ENCODE measurements around the gene IL23R. TPM values are rescaled to one million over a fixed set of nuclear protein-coding genes. Genes with fewer than 3 reads are reported as not detected.
"Not testable (repeated sequence)": the region's sequence is repeated elsewhere in the genome, so short reads cannot be mapped to it uniquely, and the experiment has no call there.

Gene IL23R
- total RNA-seq, 2 donors from 2014 or later, result not detected

DNA sequence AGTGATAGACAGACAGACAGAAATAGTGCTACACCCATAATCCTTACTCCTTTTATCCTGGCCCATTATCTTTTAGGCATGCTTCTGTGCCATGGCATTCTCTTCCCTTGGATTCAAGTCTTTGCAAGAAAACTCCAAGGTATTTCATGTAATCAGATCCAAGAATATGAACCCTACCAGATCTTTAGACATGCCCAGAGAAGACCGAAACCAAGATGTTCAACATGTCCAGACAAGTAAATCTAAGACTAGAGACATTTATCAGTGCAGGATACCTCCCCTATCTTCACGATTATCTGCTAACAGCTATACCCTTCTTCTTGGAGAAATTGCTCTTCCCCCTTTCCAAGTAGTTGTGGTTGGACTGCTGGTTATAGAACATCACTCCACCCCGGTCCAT is 19.7 kb upstream of the IL23R start:
- DNase-seq (ENCODE audit: low spot score), result no peak
- intact Hi-C loops (cut with DNase I), result loop anchor here (5.0 to 10.0 kb wide), 3 partner anchors 149 to 382 kb away; no protein-coding TSS in a partner anchor

DNA sequence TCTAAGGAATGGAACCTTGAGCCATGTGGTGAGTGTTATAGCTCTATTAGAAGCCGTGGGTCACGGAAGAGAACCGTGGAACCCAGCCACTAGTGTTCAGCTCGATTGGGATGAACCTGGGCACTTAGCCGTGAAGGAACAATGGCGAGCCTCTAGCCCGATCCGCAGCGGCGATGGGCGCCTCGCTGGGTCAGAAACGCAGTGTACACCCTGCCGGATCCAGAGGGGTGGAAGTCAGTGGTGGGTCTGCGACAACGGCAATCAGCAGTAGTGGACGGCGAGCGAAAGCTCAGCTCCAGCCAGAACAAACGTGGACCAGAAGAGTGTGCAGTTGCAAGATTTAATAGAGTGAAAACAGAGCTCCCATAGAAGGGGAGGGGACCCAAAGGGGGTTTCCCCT is 18.3 kb upstream of the IL23R start:
- DNase-seq (ENCODE audit: low spot score), result not testable (repeated sequence)

DNA sequence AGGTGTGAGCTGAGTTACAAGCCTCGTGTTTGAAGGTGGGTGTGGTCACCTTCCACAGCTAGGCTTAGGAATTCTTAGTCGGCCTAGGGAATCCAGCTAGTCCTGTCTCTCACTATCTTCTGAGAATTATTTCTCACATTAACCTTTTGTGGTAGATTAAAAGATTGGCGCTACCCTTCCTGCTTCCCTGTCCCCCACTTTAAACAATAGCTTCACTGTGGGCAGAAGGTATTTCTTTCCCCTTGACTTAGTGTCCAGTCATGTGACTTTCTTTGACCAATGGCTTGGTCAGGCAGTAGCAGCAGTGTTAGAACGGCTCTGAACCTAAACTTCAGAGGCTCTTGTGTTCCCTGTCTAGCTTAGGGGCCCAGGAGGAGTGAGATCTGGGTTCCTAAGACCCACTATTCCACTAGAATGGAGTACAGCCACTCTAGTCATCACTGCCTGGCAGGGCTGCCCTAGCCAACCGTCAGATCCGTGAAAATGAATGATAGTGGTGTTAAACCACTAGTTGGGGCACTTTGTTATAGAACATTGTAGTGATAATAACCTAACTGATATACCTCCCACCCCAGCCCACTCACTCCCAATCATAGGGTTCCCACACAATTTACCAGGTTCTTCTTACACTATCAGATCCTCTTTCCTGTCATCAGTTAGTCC is 17.6 kb upstream of the IL23R start:
- DNase-seq (ENCODE audit: low spot score), result no peak

More for the DNA sequence above, 18.3 kb upstream of the IL23R start:
- intact Hi-C loops (cut with DNase I), result loop anchor here (5.0 to 10.0 kb wide), 3 partner anchors 151 to 383 kb away; no protein-coding TSS in a partner anchor

DNA sequence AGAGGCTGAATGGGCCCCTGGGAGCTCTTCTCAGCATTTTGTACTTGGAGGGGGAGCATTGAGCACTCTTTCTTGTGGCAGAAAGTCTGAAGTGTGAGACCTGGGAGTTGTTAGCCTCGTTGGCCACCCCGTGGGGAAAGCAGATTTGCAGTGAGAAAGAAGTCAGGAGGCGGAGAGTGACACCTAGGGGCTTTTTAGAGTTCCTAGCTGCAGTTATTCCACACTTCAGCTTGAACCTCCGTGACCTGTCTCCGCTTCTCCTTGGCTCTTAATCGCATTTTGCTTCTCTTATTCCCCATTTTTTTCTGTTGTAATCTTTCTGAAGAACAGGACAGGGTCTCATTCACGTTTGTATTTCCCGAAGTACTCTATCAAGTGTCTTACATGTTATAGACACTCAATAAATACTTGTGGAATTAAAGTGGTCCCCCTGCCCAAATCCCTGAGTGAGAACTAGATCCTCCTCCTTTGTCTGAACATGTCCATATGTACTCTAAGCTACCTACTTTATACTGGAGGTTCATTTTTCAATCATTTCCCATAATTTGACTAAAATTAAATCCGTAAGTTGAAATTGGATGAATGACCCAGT is 17.0 kb upstream of the IL23R start:
- intact Hi-C loops (cut with DNase I), result loop anchor here (5.0 to 10.0 kb wide), 3 partner anchors 152 to 384 kb away; no protein-coding TSS in a partner anchor
- no peak for DNase-seq (ENCODE audit: low spot score)

More for the DNA sequence above, 17.6 kb upstream of the IL23R start:
- intact Hi-C loops (cut with DNase I), result loop anchor here (5.0 to 10.0 kb wide), 3 partner anchors 151 to 384 kb away; no protein-coding TSS in a partner anchor

DNA sequence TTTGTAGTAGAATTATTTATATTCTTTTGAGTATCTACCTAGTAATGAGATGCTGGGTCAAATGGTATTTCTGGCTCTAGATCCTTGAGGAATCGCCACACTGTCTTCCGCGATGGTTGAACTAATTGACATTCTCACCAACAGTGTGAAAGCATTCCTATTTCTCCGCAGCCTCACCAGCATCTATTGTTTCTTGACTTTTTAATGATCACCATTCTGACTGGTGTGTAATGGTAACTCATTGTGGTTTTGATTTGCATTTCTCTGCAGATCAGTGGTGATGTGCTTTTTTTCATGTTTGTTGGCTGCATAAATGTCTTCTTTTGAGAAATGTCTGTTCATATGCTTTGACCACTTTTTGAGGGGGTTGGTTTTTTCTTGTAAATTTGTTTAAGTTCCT is 15.3 kb upstream of the IL23R start:
- intact Hi-C loops (cut with DNase I), result loop anchor here in 1 of 2 donors (10.0 kb wide), 1 partner anchor 386 kb away; no protein-coding TSS in a partner anchor
- DNase-seq (ENCODE audit: low spot score), result no peak

DNA sequence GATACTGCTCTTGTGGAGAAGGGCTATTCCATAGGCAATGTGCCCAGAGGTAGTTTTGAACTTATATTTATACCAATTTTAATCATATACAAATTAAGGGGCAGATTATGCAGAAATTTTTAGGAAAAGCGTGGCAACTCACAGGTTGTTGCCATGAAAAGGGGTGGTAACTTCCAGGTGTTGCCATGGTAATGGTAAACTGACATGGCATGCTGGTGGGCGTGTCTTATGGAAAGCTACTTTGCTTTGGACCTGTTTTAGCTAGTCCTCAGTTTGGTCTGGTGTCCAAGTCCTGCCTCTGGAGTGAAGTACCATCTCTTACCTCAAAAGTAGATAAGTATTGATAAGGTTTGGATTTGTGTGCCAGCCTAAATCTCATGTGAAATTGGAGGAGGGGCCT is 7.9 kb upstream of the IL23R start:
- DNase-seq (ENCODE audit: low spot score), result no peak
- intact Hi-C loops (cut with DNase I), result loop anchor here in 1 of 2 donors (10.0 kb wide), 1 partner anchor 394 kb away; no protein-coding TSS in a partner anchor

DNA sequence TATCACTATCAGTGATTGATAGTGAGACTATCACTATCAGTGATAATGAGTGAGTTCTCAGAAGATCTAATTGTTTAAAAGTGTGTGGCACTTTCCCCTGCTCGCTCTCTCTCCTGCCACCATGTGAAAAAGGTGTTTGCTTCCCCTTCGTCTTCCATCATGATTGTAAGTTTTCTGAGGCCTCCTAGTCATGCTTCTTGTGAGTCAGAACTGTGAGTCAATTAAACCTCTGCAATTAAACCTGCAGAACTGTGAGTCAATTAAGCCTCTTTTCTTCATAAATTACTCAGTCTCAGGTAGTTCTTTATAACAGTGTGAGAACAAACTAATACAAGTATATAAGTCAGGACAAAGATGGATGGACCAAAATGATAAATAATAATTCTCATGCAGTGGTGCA is 7.0 kb upstream of the IL23R start:
- intact Hi-C loops (cut with DNase I), result loop anchor here in 1 of 2 donors (10.0 kb wide), 1 partner anchor 394 kb away; no protein-coding TSS in a partner anchor
- no peak for DNase-seq (ENCODE audit: low spot score)

DNA sequence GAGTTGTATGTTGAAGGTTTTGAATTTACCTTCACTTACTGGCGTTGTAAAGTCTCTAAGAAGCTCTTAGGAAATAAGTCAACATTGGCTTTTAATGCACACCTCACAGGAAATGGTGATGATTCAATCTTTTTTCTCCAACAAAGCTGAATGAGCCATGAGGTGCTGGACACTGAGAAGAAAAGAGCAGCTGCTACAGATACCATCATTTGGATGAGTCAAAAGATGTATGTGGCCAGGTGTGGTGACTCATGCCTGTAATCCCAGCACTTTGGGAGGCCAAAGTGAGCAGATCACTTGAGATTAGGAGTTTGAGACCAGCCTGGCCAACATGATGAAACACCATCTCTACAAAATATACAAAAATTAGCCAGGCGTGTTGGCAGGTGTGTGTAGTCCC is 3.3 kb upstream of the IL23R start:
- DNase-seq (ENCODE audit: low spot score), result no peak
- intact Hi-C loops (cut with DNase I), result no loop called here

DNA sequence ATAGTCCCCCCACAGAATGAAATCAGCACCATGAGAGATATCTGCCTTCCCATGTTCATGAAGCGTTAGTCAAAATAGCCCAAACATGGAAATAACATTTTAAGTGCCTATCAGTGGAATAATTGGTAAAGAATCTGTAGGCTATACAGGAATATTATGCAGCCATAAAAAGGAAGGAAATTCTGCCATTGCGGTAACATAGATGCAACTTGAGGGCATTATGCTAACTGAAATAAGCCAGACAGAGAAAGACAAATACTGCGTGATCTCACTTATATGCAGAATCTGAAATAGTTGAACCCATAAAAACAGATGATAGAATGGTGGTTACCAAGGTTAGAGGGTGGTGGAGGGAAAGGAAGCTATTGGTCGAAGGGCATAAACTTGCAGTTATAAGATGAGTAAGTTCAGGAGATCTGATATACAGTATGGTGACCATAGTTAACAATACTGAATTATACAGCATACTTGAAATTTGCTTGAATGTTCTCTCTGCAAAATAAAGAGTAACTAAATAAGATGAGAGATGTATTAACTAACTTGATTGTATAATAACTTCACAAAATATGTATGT is 699 bp upstream of the IL23R start:
- no peak for DNase-seq (ENCODE audit: low spot score)
- intact Hi-C loops (cut with DNase I), result no loop called here

DNA sequence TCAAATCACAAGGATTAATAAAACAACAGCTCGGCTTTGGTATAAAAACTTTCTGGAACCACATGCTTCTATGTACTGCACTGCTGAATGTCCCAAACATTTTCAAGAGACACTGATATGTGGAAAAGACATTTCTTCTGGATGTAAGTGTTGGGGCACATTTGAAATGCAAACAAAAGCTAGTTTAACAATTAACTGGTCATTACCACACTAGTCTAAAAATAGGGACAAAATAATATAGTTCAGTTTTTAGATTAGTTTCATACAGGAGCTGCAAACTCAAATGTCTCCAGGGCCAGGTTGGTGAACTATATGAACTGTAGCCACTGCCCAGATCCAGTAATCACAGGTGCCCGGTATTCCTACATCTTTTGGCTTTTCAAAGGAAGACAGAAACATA is 3.2 kb downstream of the IL23R start:
- intact Hi-C loops (cut with DNase I), result no loop called here

DNA sequence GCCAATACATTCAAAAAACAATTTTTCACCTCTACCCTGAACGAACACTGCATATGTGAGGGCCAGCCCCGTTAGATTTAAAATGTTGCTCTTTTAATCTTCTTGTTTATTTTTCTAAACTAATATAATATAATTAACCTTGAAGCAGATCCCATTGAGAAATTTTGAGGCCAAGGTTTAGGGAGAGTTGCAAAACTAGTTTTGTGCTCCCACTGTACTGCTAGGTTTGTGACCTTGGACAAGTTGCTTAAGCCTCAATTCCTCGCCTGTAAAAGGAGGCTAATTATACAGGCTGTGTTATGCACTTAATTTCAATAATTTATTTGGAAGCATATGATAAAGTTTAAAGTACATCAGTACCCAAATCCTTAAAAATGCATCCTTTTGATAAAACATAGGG is 3.7 kb downstream of the IL23R start:
- intact Hi-C loops (cut with DNase I), result no loop called here
- DNase-seq (ENCODE audit: low spot score), result no peak

More for the DNA sequence above, 3.2 kb downstream of the IL23R start:
- no peak for DNase-seq (ENCODE audit: low spot score)

DNA sequence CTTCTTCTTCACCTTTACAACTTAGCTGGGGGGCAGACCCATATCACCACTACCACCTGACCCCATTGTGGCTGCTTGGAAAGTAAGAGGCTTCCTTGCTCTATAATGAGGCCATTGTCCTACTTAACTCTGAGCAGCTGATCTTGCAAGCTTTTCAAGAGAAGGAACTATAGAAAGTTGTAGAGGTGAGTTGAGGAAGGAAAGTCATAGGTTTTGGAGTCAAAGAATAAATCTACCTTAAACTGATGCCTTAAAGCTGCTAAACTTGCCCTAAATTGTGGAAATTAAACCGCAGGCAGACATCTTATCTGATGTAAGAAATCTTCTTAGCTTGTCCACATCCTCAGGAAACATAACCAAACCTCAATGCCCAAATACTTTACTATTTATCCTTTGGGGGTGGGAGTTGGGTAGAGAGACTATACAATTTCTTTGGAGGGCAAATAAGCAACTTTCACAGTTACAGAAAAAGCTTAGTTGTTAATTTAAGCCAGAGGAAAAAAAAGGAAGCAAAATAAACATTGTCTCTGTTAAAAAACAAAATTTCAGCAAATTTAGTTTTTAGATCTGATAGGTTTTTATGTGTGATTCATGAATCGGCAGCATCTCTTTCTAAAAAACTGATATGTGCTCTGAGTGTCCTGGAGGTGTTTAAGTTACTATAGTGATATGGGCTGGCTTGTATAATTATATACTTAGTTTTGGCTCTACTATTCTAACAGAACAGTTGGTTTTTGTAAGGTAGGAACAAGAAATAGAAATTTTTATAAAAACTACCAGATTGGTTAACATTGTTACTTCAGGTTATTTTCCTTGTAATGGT is 4.7 kb downstream of the IL23R start:
- intact Hi-C loops (cut with DNase I), result no loop called here
- DNase-seq (ENCODE audit: low spot score), result no peak

DNA sequence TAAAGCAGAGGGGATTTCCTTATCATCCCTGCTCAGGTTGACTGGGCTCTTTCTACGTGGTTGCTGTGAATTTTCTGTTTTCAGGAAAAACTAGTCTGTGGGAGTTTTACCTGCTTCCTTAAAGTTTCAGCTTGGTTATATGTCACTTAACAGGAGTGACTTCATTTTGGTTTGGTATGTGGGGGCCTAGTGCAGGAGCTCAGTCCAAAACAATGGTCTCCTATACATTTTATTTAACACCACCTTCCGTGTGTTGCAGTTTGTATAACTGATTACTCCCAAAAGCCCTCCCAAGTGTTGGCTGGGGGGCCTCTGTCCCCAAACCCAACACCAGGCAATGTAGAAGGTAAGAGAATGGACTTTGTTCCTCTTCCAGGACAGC is 5.3 kb downstream of the IL23R start:
- intact Hi-C loops (cut with DNase I), result no loop called here

DNA sequence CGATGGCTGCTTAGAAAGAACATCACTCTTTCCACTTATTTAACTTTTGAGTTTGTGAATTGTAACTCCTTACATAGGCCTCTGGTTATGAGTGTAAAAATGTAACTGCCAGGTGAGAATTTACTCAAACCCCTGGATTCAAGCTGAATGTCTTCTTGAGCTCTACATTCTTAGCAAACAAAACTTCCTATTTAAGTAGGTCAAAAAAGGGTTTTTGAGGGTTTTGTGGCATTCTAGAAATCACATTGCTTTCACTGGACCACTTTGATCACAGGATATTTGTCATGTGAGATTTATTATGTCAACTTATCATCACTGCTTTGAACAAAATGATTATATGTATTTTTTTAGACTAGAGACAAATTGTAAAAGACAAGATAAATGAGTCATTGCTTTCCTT is 5.7 kb downstream of the IL23R start:
- intact Hi-C loops (cut with DNase I), result no loop called here
- DNase-seq (ENCODE audit: low spot score), result no peak

More for the DNA sequence above, 5.3 kb downstream of the IL23R start:
- no peak for DNase-seq (ENCODE audit: low spot score)

DNA sequence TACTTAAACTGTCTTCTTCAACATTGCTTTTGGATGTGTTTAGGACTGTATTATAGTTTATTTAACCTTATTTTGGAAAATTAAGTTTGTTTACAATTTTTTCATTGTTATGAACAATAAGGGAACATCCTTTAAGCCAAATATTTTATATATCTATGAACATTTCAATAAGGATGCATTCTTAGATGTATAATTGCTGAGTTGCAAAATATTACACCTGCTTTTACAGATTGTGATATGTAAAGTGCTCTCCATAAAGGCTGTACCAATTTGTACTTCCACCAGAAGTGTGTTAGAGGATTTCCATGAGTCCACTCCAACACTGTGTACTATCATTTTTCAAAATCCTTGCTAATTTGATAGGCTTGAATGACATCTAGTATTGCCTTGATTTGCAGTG is 7.7 kb downstream of the IL23R start:
- intact Hi-C loops (cut with DNase I), result no loop called here

DNA sequence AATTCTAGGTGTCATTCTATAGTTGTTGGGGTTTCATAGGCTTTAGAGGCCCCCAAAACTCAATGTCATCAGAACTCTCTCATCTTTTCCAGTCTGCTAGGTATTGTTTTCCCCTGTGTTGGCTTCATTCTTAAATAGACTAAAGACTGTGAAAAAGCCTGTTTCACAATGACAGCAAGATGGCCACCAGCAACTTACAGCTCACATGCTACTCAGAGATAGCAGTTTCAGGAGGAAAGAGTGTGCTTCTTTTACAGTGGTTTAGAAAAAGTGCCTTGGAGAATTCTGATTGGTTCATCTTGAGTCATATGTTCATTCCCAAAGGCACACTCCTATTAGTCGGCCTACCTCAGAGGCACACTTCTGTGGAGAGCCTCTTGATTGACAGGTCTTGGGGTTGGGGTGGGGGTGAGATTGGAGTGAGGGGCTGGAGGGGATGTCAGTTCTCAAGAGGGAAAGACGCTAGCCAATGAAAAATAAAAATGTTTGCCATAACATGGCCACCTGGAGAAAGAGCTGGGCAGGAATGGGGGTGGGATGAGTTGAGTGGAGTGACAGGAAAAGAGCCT is 8.5 kb downstream of the IL23R start:
- intact Hi-C loops (cut with DNase I), result no loop called here
- no peak for DNase-seq (ENCODE audit: low spot score)

More for the DNA sequence above, 7.7 kb downstream of the IL23R start:
- no peak for DNase-seq (ENCODE audit: low spot score)

DNA sequence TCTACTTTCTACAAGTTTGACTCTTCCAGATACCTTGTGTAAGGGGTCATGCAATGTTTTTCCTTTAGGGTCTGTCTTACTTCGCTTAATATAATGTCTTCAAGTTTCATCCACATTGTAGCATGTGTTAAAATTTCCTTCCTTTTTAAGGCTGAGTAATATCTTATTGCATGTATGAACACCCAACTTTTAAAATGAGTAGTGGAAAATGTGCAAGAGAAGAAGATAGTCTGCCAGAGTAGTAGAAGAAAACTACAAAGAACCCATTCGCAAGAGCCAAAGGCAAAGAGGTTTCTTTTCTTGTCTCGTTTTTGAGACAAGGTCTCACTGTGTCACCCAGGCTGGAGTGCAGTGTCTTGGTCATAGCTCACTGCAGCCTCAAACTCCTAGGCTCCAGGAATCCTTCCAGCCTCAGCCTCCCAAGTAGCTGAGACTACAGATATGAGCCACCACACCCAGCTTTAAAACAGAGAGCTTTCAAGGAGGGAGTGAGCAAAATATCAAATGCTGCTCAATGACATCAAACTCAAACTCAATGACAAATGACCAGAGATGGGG is 9.4 kb downstream of the IL23R start:
- intact Hi-C loops (cut with DNase I), result no loop called here
- DNase-seq (ENCODE audit: low spot score), result no peak

DNA sequence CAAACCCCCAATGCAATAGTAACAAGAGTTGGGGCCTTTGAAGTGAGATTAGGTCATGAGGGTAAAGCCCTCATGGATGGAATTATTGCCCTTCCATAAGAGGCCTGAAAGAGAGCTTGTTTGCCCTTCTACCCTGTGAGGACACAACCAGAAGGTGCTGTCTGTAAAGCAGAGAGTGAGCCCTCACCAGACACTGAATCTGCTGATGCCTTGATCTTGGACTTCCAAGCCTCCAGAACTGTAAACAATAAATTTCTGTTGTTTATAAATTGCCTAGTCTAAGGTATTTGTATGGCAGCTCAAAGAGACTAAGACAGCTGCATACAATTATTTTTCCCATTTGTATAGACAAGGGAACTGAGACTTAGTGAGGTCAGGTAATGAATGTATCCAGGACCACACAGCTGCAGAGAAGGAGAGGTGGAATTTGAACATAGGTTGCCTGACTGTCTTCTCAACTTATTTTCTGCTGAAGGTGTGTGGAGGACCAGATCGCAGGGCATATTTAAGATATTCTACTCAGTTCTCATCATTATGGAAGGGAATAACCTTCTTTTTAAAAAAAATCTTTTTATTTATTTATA is 18.7 kb downstream of the IL23R start:
- no peak for DNase-seq (ENCODE audit: low spot score)
- intact Hi-C loops (cut with DNase I), result no loop called here

DNA sequence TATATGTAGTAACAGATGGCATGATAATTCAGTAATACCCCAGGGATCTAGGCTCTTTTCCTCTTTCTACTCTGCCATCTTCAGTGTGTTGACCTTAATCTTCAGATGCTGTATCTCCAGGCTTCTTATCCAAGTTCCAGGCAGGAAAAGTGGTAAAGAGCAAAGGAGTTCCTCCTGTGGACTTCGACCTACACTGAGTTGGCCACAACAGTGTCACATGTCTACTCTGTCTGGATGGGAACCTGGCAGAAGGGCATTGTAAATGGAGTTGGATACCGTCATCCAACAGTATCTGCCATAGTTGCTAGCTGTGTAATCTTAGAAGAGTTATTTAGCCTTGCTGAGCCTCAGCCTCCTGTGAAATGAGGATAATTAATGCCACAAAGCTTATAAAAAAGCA is 21.9 kb downstream of the IL23R start:
- DNase-seq (ENCODE audit: low spot score), result no peak
- intact Hi-C loops (cut with DNase I), result no loop called here
